NCI-H1694 treated with DMSO at 0.1 percent for 48 hours (cell line): Measurements from ENCODE around the gene CNTNAP1.
"Not testable (repeated sequence)": the region's sequence is repeated elsewhere in the genome, so short reads cannot be mapped to it uniquely, and the experiment has no call there.

Experiments used
- DNase-seq: peaks from one replicate; lab custom pipeline; 2025; lab: John Stamatoyannopoulos, UW

CNTNAP1 gene

GRCh38 chr17:42681976-42682721 is at the start of gene CNTNAP1:
TSS of gene CNTNAP1 (plus strand) at chr17:42682531. CDS start at chr17:42682830, 299 bp downstream.
- DNase-seq = peak; percentile 62

- no peak for DNase-seq
Measured at GRCh38 chr17:42632949-42633444, 49.3 kb upstream of the CNTNAP1 start.

- no peak for DNase-seq
Measured at GRCh38 chr17:42639525-42640113, 42.7 kb upstream of the CNTNAP1 start.

DNA sequence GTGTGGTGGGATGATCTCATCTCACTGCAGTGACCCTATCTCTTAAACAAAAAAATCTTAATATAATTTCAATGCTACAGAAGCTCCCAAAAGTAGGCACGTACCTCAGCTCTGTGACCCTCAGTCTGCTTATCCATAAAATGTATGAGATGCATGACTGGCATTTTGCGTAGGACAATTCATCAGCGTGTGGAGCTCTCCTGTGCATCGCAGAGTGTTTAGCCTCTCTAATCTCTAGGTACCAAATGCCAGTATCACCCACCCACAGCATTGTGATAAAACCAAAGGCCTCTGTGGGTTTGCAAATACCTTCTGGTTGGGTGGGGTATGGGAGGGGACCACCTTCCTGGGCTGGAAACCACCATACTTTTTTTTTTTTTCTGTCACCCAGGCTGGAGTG is 42.2 kb upstream of the CNTNAP1 start:
- no peak for DNase-seq

DNA sequence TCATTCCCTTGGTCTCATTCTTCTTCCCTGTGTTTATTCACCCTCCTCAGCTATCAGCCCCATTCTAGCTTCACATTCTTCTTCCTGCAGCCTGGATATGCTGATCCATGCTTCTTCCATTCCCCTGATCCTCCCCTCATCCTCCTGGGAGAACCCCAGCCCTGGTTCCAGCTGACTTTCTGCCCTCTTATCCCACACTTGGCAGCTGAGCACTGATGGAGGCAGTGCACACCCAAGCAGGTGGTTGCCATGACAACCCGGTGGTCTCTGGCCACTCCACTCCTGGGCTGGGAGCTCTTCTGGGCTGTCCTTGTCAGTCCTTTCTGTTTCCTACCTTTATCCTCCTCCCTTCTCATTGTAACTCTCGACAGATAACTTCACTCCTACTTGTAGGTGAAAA is 40.0 kb upstream of the CNTNAP1 start:
- DNase-seq = no peak

- DNase-seq = no peak
Measured at GRCh38 chr17:42647778-42648177, 34.6 kb upstream of the CNTNAP1 start.

GRCh38 chr17:42651392-42651791 is 30.9 kb upstream of the CNTNAP1 start:
- DNase-seq = no peak

- no peak for DNase-seq
Measured at GRCh38 chr17:42653179-42654124, 28.9 kb upstream of the CNTNAP1 start.

DNA sequence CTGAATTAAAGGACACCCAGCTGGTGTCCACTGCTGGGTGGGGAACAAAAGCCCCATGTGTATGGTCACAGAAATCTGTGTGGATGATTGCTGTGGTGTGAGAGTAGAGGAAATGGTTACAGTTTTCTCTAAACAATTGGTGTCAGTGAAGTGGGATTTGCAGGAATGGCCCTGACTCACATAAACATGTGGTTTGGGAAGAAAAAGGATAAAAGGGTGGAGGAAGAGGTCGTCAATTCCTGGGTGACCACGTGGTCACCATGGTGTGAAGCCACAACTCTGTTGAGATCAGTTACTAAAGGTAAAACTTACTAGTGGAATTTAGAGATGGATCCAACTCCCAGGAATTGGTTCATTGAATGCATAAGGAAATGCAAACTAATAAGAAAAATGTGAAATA is 26.8 kb upstream of the CNTNAP1 start:
- no peak for DNase-seq

DNA sequence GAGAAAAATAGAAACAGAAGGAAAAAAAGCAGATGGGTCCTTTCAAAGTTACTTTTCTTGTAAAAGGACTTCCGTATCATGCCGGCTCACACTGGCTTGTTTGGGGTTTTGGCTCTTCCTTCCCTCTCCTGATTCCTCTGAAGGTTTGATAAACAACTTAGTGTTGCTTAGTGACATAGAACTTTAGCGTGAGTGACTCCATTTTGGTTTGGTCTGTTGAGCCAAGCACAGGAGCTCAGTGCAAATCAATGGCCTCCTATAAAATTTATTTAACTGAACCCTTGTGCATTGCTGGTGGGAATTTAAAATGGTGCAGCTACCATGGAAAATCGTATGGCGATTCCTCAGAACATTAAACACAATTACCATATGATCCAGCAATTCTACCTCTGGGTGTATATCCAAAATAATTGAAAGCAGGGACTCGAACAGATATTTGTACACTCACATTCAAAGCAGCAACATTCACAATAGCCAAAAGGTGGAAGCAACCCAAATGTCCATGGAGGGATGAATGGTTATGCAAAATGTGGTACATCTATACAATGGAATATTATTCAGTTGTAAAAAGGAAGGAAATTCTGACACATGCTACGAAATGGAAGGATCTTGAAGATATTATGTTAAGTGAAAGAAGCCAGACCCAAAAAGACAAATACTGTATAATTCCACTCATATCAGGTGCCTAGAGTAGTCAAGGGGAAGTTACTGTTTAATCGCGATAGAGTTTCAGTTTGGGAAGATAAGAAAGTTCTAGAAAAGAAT is 24.3 kb upstream of the CNTNAP1 start:
- no peak for DNase-seq

- peak; percentile 90 for DNase-seq
Measured at GRCh38 chr17:42659079-42659931, 23.0 kb upstream of the CNTNAP1 start, which contains the start of gene TUBG2. TSS of gene TUBG2 (plus strand) at chr17:42659284. CDS start at chr17:42659504, 220 bp downstream.

- DNase-seq = not testable (repeated sequence)
Measured at GRCh38 chr17:42659932-42660274, 22.4 kb upstream of the CNTNAP1 start.

DNA sequence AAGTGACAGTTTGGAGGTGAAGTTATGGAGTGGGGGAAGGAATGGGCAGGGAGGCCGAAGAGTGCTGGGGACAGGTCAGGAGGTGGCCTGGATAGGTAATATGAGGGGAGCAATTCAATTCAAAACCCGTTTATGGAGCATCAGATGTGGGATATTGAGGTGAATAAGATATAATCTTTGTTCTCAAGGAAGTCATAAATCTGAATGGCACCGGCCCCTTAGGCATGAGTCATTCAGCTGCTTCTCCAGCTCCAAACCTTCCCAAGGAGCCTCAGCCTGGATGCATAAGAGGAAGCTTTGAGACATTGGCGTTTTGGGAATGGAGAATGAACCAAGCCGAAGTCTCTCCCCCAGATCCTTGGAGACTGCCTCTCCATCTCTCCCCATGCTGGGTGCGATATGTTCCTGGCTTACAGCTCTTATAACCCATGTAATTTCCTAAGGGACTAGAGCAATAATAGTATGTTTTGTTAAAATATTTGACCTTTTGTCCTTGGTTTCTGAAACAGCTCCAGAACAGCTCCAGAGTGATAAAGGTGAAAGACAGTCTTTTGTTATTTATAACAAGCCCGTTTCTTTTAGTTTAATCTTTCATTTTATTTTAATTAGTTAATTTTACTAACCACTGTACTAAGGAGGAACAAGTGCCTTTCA is 21.5 kb upstream of the CNTNAP1 start:
- DNase-seq = no peak

- DNase-seq = no peak
Measured at GRCh38 chr17:42665581-42666001, 16.7 kb upstream of the CNTNAP1 start.

DNA sequence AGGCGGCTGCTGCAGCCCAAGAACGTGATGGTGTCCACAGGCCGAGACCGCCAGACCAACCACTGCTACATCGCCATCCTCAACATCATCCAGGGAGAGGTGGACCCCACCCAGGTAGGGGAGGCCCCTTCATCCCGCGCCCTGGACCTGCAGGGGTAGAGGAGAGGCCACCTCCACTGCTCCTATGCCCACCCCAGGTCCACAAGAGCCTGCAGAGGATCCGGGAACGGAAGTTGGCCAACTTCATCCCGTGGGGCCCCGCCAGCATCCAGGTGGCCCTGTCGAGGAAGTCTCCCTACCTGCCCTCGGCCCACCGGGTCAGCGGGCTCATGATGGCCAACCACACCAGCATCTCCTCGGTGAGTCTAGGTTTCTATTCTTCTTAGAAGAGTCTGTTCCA is 16.2 kb upstream of the CNTNAP1 start:
- not testable (repeated sequence) for DNase-seq

GRCh38 chr17:42667088-42667951 is 15.0 kb upstream of the CNTNAP1 start:
- no peak for DNase-seq

DNA sequence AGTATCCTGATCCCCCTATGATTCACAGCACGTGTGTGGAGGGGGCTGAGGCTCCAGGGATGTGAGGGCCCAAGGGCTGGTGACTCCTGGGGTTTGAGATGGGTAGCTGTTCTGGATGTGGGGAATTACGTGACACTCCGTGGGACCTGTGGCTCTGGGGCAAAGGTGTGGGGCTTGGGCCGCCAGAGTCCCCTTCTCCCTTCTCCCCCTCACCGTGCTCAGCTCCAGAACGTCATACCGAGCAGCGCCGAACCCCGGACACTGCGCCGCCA is 12.7 kb upstream of the CNTNAP1 start:
- no peak for DNase-seq

GRCh38 chr17:42669977-42670788 is 12.1 kb upstream of the CNTNAP1 start:
- DNase-seq = no peak
